SK-N-MC (cell line): ENCODE measurements around the gene TMEM131L.

ENCODE experiments used
- EZH2 ChIP-seq: fragments of 200-600 bp; sonication (generic); IDR thresholded peaks from one replicate; pipeline ENCODE4 v1.6.1; 2017; ENCODE audit warnings: antibody characterized with exemption
- FOXP2 ChIP-seq: optimal IDR thresholded peaks from 2 replicates; pipeline ENCODE3; 2011; ENCODE audit warnings: mild to moderate bottlenecking, moderate library complexity; ENCODE audit not compliant: insufficient read depth; ENCODE audit errors: extremely low read length, control extremely low read depth
- POLR2AphosphoS5 ChIP-seq: IDR thresholded peaks from 2 replicates; pipeline ENCODE4 v1.6.1; 2012; ENCODE audit warnings: mild to moderate bottlenecking, low read depth, low read length, borderline replicate concordance

GRCh38 chr4:153560908-153561307, 94.7 kb downstream of the TMEM131L start:
- TF ChIP-seq POLR2AphosphoS5 (no peak), EZH2 (no peak), FOXP2 (no peak)
